NCI-H187 treated with DMSO at 0.1 percent for 48 hours (cell line): ENCODE measurements around the gene PCGF3.
"Not testable (repeated sequence)": the region's sequence is repeated elsewhere in the genome, so short reads cannot be mapped to it uniquely, and the experiment has no call there.

Experiments
- DNase-seq: peaks from one replicate; lab custom pipeline; 2025; lab: John Stamatoyannopoulos, UW

Gene PCGF3

GRCh38 chr4:764405-765169 is 59.0 kb downstream of the PCGF3 start:
- DNase-seq: no peak

GRCh38 chr4:766152-766515 is 60.5 kb downstream of the PCGF3 start:
- no peak for DNase-seq

DNA sequence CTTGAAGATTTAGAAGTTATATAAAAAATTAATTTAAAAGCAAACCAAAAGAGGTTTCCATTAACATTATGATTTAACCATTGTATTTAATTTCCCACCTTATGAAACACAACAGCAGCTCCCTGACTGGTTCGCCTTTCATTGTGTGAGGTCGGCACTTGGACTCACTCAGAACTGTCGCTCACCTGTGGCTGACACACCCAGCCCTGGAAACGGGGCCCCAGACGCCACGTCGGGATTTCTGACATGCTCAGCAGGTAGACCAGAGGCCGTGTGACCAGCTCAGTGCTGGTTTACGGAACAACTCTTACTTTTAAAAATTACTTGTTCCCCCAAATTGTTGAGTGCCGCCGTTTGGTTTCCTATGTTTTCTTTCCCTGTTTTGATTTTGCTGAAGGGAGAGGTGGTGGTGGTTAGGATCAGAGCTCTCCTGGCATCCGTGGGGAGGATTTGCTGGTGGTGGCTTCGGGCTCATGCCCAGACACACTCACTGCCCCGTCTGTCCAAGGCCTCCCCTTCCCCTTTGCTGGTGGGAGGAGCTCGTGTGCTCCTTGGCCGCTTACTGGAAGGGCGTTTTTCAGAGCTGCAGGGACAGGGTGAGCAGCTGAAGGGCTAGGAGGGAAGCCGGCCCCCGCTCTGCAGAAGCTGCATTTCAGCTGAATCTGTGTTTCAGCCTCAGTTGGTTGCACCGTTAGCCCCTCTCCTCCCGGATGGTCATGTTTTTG is 61.1 kb downstream of the PCGF3 start:
- DNase-seq: no peak

DNA sequence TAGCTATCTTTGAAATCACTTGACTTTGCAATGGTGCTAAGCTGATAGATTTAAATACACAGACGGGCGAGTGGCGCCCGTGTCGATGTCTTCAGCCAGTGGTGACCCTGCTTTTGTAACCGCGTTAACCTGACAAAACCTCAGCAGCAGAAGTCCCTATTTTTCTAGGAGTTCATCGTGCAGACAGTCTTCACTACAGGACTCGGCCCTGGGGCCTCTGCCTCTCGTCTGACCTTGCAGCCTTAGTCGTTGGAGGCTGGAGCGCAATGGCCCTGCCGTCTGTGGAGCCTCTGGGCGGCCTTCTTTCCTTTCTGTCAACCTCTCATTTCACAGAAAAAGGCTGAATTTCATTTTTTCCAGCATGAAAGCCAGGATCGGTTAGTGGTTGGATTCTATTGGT is 62.4 kb downstream of the PCGF3 start:
- DNase-seq: no peak

GRCh38 chr4:768995-769394 is 63.4 kb downstream of the PCGF3 start:
- DNase-seq: no peak

DNA sequence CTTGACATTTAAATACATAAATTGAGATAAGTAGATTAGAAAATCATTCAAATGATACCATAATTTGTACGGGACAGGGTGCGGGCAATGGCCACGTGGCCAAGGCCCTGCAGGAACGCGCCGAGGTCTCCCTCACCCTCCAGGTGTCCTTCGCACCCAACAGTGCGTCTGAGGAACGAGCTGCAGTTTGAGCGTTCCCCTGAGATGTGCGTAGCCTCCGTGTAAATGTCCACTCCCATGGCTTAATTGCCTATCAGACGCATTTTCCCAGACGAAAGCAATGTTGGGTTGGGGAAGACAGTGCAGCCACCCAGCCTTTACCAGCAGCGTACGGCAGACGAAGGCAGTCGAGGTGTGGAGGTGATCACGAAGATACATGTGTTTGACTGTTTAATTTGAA is 63.9 kb downstream of the PCGF3 start:
- no peak for DNase-seq

DNA sequence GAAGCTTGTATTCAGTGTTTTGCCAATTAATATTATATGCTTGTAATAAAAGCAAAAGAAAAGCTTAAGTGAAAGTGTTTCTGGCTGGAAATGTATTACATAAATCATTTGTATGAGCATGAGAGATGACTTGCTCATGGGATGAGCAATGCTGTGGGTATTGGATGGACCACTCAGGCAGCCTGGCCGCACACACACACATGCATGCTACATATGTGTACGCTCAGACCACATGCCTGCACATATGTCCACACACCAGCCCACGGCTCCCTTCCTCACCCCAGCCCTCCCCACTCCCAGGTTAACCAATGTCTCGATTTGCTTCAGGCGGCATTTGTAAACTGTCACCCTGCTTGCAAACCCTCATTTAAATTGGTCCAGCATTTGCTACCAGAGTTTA is 64.4 kb downstream of the PCGF3 start:
- DNase-seq: no peak

GRCh38 chr4:771464-771863 is 65.8 kb downstream of the PCGF3 start:
- no peak for DNase-seq

DNA sequence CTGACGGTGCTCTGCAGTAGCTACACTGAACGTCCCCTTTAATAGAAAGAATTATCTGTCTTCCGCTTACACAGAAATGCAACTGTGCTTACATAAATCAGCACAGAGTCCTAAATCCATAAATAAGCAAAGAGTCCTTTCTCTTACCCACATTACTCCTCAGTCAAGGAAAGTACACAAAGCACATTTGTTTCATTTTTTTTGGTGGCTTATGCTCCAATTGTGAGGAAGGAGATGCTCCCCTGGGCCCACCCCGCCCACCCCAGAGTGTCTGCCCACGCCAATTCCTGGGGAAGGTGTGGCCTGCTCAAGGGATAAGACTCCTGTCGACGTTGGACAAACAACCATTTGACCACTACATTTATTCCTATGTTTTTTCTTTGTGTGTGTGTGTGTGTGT is 66.5 kb downstream of the PCGF3 start:
- DNase-seq: no peak

- no peak for DNase-seq
Measured at GRCh38 chr4:772776-773175, 67.1 kb downstream of the PCGF3 start.

- no peak for DNase-seq
Measured at GRCh38 chr4:773214-773613, 67.6 kb downstream of the PCGF3 start.

- DNase-seq: not testable (repeated sequence)
Measured at GRCh38 chr4:774419-775092, 68.9 kb downstream of the PCGF3 start.

DNA sequence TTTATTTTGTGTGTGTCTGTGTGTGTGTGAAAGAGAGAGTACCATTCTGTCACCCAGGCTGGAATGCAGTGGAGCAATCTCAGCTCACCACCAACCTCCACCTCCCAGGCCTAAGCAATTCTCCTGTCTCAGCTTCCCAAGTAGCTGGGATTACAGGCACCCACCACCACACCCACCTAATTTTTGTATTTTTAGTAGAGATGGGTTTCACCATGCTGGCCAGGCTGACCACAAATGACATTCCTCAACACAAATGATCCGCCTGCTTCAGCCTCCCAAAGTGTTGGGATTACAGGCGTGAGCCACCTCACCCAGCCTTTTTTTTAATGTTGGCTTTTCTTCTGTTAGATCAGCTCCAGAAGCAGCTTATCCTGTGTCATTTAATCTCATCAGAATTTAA is 69.9 kb downstream of the PCGF3 start:
- DNase-seq: not testable (repeated sequence)

GRCh38 chr4:776743-777441 is 71.3 kb downstream of the PCGF3 start:
- DNase-seq: no peak

GRCh38 chr4:777520-778262 is 72.1 kb downstream of the PCGF3 start:
- DNase-seq: no peak

DNA sequence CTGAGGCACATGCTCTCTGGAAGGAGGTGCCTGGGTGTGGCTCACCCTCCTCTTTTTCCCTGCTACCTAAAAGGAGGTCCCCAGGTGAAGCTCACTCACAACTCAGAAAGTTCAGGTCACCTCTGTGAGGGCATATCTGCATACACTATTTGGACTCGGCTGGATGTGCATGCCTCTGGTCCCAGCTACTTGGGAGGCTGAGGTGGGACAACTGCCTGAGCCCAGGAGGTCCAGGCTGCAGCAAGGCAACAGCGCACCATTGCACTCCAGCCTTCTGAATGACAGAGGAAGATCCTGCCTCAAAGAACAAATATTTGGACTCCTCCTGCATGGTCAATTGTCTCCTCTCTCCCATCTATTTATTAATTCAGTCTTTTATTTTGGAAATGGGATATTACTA is 73.9 kb downstream of the PCGF3 start:
- DNase-seq: no peak

DNA sequence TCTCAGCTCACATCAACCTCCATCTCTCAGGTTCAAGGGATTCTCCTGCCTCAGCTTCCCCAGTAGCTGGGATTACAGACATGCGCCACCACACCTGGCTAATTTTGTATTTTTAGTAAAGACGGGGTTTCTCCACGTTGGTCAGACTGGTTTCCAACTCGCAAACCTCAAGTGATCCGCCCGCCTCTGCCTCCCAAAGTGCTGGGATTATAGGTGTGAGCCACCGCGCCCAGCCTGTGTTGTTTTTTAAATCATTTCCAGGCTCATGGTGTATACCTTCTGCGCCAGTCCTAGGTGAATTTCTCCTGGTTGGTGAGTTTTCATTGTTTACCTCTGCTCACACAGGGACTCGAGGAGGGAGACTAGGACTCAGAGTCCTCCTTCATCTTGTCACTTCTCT is 74.6 kb downstream of the PCGF3 start:
- DNase-seq: not testable (repeated sequence)

DNA sequence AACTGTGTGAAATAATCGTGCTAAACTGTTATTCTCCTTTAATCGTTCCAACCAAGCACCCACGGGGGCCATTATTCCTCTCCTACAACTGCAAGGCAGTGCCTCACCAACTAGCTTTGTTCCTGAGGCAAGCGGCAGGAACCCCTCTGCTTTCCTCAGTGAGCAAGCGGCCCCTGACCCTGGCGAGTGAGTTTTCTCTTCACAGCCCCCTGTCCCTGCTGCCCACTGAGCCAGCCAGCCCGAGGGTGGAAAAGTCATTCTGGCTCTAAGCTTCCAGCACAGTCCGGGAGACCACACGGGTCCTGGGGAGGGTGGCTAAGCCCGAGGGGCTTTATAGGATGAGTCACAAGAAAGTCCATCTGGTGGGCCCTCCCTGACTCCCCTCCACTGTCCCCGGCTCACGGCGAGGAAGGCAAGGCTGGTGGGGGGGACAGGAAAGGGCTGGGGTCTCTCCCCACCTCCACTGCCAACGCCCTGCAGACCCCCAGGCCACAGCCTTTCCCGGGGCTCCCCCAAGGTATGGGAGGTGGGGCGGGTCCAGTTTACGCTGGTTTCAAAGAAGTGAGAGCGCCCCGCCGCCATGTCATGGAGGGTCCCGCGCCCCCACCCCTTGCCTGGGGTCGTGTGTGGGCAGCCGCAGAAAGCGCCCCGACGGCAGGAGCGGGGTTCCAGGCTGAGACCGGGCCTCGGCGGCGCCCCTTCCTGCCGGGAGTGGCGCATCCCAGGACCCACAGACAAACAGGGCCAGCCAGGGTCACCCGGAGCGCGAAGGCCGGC is 75.3 kb downstream of the PCGF3 start:
- no peak for DNase-seq

DNA sequence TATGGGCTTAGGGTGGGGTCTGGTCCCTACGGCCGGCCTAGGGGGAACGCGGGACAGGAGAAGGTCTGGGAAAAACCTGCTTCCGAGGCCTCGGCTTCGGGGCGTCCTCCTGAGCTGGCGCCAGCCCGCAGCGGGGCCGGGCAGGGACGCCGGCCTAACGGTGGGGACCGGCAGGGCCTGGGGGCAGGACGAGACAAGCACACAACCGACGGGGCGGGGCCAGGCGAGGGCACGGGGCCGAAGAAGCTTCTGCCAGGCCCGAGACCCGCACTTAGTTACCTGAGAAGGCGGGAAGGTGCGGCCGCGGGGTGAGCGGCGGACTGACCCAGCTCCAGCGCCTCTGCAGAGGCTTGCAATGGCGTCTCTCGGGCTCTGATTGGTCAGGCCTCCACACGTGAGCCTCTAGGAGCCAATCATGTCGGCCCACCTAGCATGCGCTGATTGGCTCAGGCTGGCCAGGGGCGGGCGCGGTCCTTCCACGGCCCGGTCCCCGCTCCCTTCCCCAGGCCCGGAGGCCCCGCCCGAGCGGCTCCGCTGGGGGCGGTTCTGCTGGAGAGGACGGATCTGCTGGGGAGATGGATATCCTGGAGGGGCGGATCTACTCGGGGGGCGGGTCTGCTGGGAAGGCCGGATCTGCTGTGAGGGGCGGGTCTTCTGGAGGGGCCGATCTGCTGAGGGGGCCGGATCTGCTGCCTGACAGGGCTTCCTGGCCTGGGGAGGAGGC is 76.0 kb downstream of the PCGF3 start:
- DNase-seq: peak; percentile 96
